Hepatocyte (in vitro differentiated cells): ENCODE data around the gene PLOD3. TPM values are rescaled to one million over a fixed set of nuclear protein-coding genes. Genes with fewer than 3 reads are reported as not detected.
A peak's percentile ranks its signal among the peaks of the same experiment; 100 is the strongest.

Experiments
- DNase-seq: peaks from one replicate; pipeline ENCODE4 v3.0.0-alpha.2; 2016; ENCODE audit warnings: low spot score
- H2AFZ ChIP-seq: fragments of 200-600 bp; sonication (generic); 2 replicates; pipeline ENCODE4 v1.6.0; 2016; ENCODE audit warnings: antibody characterized with exemption, mild to moderate bottlenecking
- H3K27ac ChIP-seq: fragments of 200-600 bp; sonication (generic); 2 replicates; pipeline ENCODE4 v1.5.1; 2016; ENCODE audit warnings: mild to moderate bottlenecking
- H3K27me3 ChIP-seq: fragments of 200-600 bp; sonication (generic); 2 replicates; pipeline ENCODE4 v1.6.1; 2016
- H3K36me3 ChIP-seq: fragments of 200-600 bp; sonication (generic); replicated peaks from 2 replicates; pipeline ENCODE4 v1.5.1; 2016; ENCODE audit warnings: low read depth; ENCODE audit not compliant: insufficient read depth
- H3K4me1 ChIP-seq: fragments of 200-600 bp; sonication (generic); 2 replicates; pipeline ENCODE4 v1.5.1; 2016; ENCODE audit warnings: mild to moderate bottlenecking, moderate library complexity; ENCODE audit not compliant: insufficient read depth
- H3K4me2 ChIP-seq: fragments of 200-600 bp; sonication (generic); 2 replicates; pipeline ENCODE4 v1.6.0; 2016
- H3K4me3 ChIP-seq: fragments of 200-600 bp; sonication (generic); 2 replicates; pipeline ENCODE4 v1.5.1; 2016; ENCODE audit warnings: mild to moderate bottlenecking
- H3K79me2 ChIP-seq: fragments of 200-600 bp; sonication (generic); 2 replicates; pipeline ENCODE4 v1.6.0; 2017; ENCODE audit warnings: mild to moderate bottlenecking
- H3K9me2 ChIP-seq: fragments of 200-600 bp; sonication (generic); replicated peaks from 2 replicates; pipeline ENCODE4 v1.6.0; 2017; ENCODE audit warnings: mild to moderate bottlenecking; ENCODE audit not compliant: insufficient read depth
- H3K9me3 ChIP-seq: fragments of 200-600 bp; sonication (generic); 2 replicates; pipeline ENCODE4 v1.5.1; 2016; ENCODE audit warnings: low read depth, mild to moderate bottlenecking
- H4K20me1 ChIP-seq: fragments of 200-600 bp; sonication (generic); 2 replicates; pipeline ENCODE4 v1.6.0; 2016; ENCODE audit warnings: mild to moderate bottlenecking; ENCODE audit not compliant: insufficient read depth, poor library complexity, severe bottlenecking
- EZH2 ChIP-seq: fragments of 200-600 bp; sonication (generic); IDR thresholded peaks from 2 replicates; pipeline ENCODE4 v1.6.1; 2016; ENCODE audit warnings: antibody characterized with exemption, mild to moderate bottlenecking, borderline replicate concordance
- EZH2phosphoT487 ChIP-seq: fragments of 200-600 bp; sonication (generic); IDR thresholded peaks from one replicate; pipeline ENCODE4 v1.6.1; 2018; ENCODE audit warnings: antibody characterized with exemption, mild to moderate bottlenecking, low read depth, moderate library complexity; ENCODE audit not compliant: unreplicated experiment, severe bottlenecking
- WGBS: methylation state at CpG from one replicate; pipeline ENCODE4 v1.1.6; 2016; ENCODE audit warnings: low lambda C conversion rate; ENCODE audit errors: missing lambda C conversion rate; 5-methylcytosine and 5-hydroxymethylcytosine counted together
- polyA plus RNA-seq: library from polyadenylated mRNA; unstranded; fragments of >200 nt; fragmentation: Nextera tagmentation; extraction: Ambion mirVana; gene quantifications from 2 replicates; pipeline ENCODE4 v1.2.1, GENCODE V29; 2016
- total RNA-seq: library from RNA; depleted of rRNA; stranded (reverse); fragments of >200 nt; gene quantifications from 2 replicates; pipeline ENCODE4 v1.2.3, GENCODE V29; 2014
- TF ChIP-seq, protein P1 (sequence below): fragments of 200-600 bp; sonication (generic); IDR thresholded peaks from 2 replicates; pipeline ENCODE4 v1.5.1; 2016; ENCODE audit warnings: antibody characterized with exemption, mild to moderate bottlenecking; ENCODE audit not compliant: poor library complexity

The PLOD3 gene
- total and polyA plus RNA-seq, 2 experiments from 2014 or later = 37.6 to 127 TPM

GRCh38 chr7:101172005-101172853 is 45.2 kb downstream of the PLOD3 start:
- Histone ChIP-seq H4K20me1 (no peaks in the 10 kb centered on the region), H3K36me3 (no peaks in the 10 kb centered on the region), H3K4me1 (peaks cover 20% of the 10 kb centered on the region), H3K4me2 (peak overlapping the region; percentile 70), H2AFZ (no peak overlapping the region), H3K9me2 (no peaks in the 10 kb centered on the region), H3K9me3 (no peaks in the 10 kb centered on the region), H3K27ac (no peak overlapping the region), H3K79me2 (no peaks in the 10 kb centered on the region), H3K4me3 (no peak overlapping the region), H3K27me3 (peaks cover 98% of the 10 kb centered on the region)
- TF ChIP-seq EZH2phosphoT487 = peak; percentile 27
- TF ChIP-seq, protein P1, sequence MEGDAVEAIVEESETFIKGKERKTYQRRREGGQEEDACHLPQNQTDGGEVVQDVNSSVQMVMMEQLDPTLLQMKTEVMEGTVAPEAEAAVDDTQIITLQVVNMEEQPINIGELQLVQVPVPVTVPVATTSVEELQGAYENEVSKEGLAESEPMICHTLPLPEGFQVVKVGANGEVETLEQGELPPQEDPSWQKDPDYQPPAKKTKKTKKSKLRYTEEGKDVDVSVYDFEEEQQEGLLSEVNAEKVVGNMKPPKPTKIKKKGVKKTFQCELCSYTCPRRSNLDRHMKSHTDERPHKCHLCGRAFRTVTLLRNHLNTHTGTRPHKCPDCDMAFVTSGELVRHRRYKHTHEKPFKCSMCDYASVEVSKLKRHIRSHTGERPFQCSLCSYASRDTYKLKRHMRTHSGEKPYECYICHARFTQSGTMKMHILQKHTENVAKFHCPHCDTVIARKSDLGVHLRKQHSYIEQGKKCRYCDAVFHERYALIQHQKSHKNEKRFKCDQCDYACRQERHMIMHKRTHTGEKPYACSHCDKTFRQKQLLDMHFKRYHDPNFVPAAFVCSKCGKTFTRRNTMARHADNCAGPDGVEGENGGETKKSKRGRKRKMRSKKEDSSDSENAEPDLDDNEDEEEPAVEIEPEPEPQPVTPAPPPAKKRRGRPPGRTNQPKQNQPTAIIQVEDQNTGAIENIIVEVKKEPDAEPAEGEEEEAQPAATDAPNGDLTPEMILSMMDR = no peak
- TF ChIP-seq EZH2 = peak; percentile 82
- no peak for DNase-seq
- WGBS = 2% methylated on average over 68 of the region's 79 CpGs

GRCh38 chr7:101171442-101171837 is 45.9 kb downstream of the PLOD3 start:
- WGBS = 9% methylated on average over 11 of the region's 13 CpGs
- no peak overlapping the region for H2AFZ ChIP-seq
- no peak overlapping the region for H3K27ac ChIP-seq
- H4K20me1 ChIP-seq = no peaks in the 10 kb centered on the region
- H3K4me2 ChIP-seq = no peak overlapping the region
- H3K4me1 ChIP-seq = peaks cover 20% of the 10 kb centered on the region
- H3K9me3 ChIP-seq = no peaks in the 10 kb centered on the region
- H3K4me3 ChIP-seq = no peak overlapping the region
- no peaks in the 10 kb centered on the region for H3K36me3 ChIP-seq
- DNase-seq = no peak
- H3K79me2 ChIP-seq = no peaks in the 10 kb centered on the region
- TF ChIP-seq EZH2phosphoT487 (no peak), EZH2 (no peak)
- TF ChIP-seq, protein P1 = no peak
- H3K27me3 ChIP-seq = peaks cover 97% of the 10 kb centered on the region
- H3K9me2 ChIP-seq = no peaks in the 10 kb centered on the region

DNA sequence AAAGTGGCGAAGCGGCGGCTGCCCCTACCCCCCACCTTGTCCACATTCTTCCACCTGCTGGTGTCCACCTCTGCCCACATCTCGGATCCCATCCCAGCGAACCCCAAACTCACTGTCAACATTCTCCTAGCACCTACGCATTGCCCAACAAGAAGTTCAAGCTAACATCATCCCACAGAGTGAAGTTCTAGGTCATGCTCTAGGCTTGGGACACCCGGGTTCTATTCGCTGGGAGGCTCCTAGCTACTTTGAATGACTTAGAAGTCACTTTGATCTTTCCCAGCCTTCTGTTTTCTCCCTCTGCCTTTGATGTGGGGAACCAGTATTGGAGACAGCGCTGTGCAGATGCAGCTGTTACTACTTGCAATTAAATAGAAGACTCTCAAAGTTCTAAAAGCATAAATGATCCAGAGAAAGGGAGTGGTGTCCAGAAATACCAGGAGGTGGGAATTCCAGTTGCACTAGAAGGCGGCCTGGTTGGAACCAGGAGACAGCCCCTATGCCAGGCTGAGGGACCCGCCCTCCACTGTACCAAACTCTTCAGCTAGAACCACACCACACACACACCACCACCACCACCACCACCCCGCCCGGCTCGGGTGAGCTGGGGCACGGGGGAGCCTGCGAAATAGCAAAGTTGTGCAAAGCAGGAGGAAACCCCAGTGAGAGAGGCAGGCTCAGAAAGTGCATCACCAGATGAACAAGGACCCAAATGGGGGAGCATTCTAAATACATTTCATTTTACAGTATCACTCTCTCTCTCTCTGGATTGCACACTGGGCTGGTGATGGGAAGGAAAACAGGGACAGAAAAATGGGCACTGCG is 46.6 kb downstream of the PLOD3 start:
- no peaks in the 10 kb centered on the region for H4K20me1 ChIP-seq
- H3K9me2 ChIP-seq = no peaks in the 10 kb centered on the region
- H3K36me3 ChIP-seq = no peaks in the 10 kb centered on the region
- H3K79me2 ChIP-seq = no peaks in the 10 kb centered on the region
- DNase-seq = no peak
- H3K4me2 ChIP-seq = no peak overlapping the region
- no peak overlapping the region for H3K27ac ChIP-seq
- H3K4me3 ChIP-seq = no peak overlapping the region
- peak; percentile 20 for TF ChIP-seq EZH2
- TF ChIP-seq, protein P1 = no peak
- no peak overlapping the region for H2AFZ ChIP-seq
- peaks cover 20% of the 10 kb centered on the region for H3K4me1 ChIP-seq
- no peaks in the 10 kb centered on the region for H3K9me3 ChIP-seq
- peaks cover 98% of the 10 kb centered on the region for H3K27me3 ChIP-seq
- WGBS = 11% methylated on average over 17 of the region's 17 CpGs
